ENCODE data around the gene PWWP2B.

GRCh38 chr10:132412316-132413192 lies 15.6 kb downstream of the PWWP2B start:
- TF ChIP-seq CTCF (conservative IDR thresholded peaks at IDR 0.05; ENCODE audit: low read length) (no peak), EZH2phosphoT487 (IDR thresholded peaks at IDR 0.05; ENCODE audit: borderline replicate concordance) (no peak)

Measured in Loucy (cell line).